Suppressor macrophage treated with lipopolysaccharide for 4 hours (primary cell): ENCODE measurements around the gene RELL1.

Source experiments
- DNase-seq: peaks from one replicate; pipeline ENCODE4 v3.0.0-alpha.2; 2020

RELL1 gene

DNA sequence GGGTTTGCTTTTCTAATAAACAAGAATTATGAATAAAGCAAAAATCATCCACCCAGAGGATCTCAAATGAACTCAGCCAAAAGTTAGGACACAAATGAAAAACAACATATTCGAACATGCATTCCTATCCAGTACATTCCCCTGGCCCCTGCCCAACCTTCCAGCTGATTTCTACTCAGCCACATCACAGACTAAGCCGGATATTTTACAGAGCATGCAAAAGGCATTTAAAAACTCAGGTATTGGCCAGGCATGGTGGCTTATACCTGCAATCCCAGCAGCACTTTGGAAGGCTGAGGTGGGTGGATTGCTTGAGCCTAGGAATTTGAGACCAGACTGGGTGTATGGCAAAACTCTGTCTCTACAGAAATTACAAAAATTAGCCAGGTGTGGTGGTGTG is 54.6 kb downstream of the RELL1 start:
- no peak for DNase-seq

DNA sequence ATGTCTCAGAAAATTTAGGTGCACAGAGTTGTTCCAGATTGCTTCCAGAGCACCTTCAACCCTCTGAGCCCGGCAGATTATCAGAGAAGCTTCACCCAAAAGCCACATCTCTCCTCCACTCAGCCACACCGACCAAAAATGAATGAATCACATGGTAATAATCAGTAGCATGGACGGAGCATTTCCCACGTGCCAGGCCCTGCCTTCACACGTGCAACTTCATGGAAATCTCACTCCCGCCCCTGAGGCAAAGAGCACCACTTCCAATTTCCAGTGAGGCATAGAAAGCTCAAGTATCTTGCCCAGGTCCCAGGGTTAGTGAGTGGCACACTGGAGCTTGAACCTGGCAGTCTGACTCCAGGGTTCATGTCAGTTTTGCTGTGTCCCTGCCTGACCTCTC is 56.5 kb downstream of the RELL1 start:
- DNase-seq = no peak

DNA sequence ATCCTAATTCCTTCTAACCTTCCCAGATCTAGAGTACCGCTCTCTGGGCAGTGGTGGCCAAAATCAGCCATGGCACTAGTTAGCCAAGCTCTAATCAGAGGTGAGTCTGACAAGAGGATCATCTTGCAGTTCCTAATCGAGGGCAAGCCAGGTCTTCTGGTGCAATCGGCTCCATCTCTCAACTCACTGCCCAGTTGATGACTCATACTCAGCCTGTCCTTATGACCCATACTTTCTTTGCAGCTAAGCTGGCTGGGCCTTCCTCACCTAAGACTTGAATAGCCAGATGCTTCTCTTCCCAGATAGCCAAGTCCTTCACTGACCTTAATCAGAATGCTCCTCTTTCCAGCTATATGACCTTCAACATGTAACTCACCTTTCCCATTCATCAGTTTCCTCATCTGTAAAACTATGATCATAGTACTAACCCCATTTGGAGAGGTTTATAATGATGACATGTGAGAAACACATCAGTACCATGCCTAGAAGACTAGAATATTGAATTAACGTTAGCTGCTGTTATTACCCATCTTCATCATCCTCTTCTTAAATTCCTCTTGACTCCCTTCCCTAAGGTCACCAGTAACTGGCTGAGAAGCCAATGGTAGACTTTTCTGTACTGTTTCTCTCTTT is 57.1 kb downstream of the RELL1 start:
- DNase-seq = peak; percentile 58

DNA sequence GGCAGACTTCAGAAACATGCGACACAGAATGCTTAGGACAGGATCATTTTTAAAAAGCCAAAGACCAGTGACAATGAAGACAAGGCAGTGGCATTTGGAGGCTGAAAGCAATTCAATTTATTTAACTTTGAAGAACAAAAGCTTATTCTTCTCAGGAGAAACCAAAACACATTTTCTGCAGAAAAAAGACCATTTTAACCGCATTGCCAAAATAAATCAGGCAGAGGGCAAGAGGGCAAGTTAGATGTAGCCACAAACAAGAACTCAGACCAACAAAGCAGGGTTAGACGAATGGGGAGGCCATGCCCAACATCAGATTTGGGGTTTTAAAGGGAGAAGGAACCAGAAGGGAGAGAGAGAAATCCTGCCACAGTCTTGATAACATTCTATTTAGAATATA is 58.9 kb downstream of the RELL1 start:
- no peak for DNase-seq

DNA sequence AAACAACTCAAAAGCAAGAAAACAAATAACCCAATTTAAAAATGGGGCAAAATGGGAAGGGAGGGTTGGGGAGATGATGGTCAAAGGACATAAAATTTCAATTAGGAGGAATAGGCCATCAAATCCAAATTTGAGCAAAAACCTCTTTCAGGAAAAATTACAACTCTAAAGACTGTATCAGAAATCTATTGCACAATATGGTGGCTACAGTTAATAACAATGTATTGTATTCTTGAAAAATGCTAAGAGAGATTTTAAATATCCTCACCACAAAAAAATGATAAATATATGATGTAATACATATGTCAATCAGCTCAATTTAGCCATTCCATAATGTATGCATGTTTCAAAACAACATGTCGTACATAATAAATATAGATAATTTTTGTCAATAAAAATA is 60.7 kb downstream of the RELL1 start:
- no peak for DNase-seq

DNA sequence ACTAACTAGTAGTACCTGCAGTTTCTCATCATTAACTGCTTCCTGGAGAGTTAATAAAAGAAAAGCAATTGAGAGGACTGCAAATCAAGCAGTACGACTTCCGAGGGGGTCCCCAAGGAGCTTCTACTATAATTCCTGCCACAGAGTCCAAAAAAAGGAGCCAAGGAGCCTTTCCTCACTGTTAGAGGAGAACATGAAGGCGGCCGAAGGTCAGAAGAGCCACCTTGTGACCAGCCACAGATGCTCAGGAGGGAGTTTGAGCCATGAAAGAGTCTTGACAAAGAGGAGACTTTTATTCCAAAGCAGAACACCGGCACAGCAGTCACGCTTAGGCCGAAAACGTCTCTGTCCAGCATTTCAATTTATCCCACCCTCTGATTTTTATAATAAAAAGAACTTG is 62.2 kb downstream of the RELL1 start:
- no peak for DNase-seq

DNA sequence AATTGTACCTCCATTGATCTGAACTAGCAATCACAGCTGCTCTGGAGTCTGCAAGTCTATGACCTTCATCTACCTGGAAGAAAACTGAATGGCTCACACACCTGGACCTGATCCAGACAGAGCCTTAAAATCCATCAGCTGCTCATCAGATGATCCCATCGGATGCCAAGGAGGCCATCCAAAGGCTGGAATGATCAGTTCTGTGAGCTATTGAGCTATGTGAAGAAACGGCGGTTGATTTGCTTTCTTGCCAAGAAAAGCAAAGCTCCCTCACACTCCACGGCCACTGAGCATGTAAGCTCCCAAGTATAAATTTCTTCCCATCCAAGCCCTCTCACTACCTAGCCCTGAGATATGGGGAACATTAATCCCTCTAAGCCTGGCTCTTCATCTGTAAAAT is 63.1 kb downstream of the RELL1 start:
- no peak for DNase-seq

DNA sequence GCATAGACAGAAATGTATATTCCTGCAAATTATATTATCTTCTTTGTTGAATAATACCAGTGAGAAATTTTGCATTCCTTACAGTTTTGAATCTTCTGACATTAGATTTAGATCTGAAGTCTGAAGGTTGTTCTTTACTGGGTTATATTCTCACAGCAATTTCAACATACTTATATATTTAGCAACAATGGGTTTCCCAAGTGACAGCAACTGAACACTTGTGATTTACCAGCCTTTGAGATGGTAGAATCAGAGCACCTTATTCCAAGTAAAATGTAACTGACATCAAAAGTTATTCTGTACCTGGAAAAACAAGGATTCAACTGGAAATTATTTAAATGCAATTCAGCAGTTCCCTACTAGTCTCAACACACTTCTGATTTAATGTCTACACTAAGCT is 66.0 kb downstream of the RELL1 start:
- DNase-seq = peak; percentile 63

DNA sequence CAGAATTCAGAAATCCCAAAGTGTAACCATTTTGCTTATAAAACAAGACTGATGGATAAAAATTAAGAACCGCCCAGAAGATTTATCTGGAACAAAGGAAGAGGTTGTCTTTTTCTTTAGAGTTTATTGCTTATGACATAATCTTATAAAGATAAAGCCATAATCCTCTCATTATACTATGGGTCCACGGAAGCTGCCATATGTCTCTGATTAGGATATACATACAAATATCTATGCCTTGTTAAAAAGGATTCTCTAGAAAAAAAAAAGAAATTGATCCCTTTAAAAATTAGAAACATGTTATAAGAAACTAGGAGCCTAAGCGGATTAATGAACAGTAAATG is 70.5 kb downstream of the RELL1 start:
- DNase-seq = no peak

DNA sequence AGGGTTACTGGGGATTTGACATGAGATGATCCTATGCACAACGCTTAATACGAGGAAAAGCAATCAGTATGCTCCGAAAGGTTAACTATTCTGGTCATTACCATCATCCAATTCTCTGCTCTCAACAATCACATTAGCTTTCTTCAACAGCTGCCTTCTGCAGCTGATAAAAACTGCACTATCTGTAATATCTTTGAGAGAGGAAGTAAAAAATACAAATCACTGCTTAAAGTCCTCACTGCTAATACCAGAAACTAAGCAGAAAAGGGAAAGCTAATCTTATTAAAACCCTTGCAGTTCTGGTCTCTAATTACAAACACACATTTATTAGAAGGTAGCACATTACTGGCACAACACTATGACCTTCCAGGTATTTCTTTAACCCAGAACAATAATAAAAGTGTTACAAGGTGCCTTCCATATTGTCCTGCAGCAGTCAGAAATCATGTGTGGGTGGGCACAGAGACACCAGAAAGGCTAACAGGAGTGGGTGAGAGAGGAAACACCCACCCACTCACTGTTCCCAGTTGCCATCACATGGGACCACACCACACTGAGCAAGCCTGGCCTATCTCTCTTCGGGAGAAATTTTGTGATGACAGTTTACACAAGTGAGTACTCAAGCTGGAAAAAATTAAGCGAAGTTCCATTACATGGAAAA is 71.0 kb downstream of the RELL1 start:
- peak; percentile 39 for DNase-seq

DNA sequence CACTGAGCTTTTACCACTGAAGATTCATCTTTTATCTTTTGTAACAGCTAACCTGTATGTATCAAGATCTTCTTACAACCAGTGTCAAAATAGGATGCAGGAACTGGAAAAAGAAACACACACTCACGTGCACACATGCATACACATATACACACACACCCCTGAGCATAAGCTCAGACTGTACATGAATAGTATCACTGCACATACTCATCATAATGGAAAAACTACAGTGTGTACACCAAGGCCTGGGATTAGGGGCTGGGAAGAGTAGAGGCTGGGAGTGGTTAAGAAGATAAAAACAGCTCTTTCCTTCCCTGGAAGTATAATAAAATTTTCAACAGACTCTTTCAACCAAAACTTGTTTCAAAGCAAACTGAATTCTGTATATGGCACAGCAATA is 73.4 kb downstream of the RELL1 start:
- DNase-seq = no peak

DNA sequence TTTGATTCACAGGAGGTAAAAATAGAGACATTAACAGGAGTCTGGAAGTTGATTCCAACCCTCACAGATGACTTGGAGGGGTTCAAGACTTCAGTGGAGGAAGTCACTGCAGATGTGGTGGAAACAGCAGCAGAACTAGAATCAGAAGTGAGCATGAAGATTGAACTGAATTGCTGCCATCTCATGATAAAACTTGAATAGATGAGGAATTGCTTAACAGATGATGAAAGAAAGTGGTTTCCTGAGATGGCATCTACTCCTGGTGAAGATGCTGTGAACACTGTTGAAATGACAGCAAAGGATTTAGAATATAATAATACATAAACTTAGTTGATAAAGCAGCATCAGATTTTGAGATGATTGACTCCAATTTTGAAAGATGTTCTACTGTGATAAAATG is 76.5 kb downstream of the RELL1 start:
- peak; percentile 19 for DNase-seq

DNA sequence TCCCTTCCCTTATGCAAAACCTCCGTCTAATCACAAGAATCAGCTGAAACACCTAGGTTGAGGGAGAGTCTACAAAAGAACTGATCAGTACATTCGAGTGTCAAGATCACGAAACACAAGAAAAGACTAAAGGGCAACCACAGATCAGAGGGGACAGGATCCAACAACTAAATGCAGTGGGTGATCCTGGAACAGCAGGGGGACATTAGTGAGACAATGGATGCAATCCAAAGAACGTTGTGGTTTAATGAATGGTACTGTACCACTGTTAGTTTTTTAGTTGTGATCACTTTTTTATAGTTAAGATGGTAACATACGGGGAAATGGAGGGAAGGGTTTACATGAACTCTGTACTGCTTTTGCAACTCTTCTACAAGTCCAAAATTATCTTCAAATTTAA is 79.2 kb downstream of the RELL1 start:
- DNase-seq = no peak

DNA sequence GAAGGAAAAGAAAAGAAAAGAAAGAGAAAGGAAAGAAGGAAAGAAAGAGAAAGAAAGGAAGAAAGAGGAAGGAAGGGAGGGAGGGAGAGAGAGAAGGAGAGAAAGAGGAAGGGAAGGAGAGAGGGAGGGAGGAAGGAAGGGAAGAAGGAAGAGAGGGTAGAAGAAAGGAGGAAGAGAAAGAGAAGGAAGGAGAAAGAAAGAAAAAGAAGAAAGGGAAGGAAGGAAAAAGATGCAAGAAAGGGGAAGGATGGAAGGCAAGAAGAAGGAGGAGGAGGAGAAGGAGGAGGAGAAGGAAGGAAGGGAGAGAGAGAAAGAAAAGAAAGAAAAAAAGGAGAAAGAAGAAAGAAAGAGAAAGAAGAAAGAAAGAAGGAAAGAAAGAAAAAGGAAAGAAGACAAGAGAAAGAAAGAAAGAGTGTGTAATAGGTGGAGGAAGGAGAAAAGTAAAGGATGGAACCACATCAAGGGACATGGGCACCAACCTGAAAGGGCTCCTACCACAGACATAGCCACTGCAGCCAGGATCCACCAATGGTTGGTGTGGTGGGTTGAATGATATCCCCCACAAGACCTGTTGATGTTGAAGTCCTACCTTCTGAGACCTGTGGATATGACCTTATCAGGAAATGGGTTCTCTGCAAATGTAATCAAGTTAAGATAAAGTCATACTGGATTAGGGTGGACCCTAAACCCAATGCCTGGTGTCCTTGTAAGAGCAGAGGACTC is 80.2 kb downstream of the RELL1 start:
- no peak for DNase-seq

DNA sequence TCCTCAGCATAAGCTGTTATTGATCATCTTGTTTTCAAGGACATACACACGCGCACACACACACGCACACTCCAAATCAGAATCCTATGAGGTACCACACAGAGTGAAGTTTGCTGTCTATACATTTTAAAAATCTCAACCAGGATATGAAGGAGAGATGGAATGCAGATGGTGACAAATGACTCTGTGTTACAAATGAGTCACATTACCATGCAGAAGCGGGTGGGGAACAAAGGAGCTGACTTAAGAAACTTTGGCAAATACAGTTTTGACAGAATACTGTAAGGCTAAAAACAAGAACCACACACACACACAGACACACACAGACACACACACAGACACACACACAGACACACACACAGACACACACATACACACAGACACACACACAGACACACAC is 81.7 kb downstream of the RELL1 start:
- peak; percentile 69 for DNase-seq

DNA sequence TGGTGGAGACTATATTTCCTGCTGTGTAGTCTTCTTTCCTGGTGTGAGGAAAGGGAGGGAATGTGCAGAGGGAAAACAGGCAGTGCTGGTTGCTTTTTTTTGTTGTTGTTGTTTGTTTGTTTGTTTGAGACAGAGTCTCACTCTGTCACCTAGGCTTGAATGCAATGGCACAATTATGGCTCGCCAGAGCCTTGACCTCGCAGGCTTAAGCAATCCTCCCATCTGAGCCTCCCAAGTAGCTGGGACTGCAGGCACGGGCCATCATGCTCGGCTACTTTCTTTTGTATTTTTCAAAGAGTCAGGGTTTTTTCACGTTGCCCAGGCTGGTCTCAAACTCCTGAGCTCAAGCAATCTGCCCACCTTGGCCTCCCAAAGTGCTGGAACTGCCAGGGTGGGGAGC is 82.5 kb downstream of the RELL1 start:
- no peak for DNase-seq

DNA sequence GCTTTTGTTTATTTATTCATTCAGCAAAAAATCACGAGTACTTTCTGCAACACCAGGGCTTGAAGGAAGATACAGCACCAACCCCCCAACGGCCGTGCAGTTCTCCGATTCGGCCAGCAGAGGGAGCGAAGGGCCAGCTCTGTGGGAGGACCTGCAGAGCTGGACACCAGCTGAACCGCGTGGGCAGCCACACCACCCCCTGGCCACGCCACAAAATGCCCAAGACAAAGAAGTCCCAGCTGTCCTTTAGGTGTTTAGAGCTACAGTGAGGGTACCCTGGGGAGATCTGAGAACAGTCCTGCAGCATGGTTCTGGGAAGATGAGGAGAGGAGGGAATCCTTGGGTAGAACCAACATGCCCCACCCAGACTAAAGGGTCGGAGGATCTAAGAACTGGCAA is 83.1 kb downstream of the RELL1 start:
- DNase-seq = peak; percentile 83

DNA sequence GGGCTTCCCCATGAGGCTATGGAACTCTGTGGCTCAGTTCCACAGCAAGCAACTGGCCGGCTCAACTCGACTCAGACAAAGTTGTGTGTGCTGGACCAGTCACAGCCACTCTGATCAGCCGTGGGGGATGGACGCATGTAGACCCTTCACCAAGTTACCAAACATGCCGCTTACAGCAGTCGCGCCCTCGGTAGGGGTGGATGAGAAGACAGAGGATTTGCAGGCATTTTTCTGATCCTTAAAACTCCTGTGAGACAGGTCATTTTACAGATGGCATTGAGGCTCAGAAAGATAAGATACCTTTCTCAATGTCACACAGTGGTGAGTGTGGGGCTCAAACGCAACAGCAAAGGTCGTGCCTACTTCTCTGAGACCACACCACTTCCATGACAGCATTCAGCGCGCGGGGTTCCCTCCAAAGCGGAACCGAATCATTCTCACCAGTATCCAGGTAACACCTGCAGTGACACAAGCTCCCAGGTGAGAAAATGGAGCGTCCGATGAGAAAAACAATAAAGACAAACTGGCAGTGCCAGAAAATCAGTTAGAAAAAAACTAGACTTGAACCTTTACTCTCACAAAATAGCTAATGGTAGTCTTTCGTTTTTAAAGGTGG is 83.6 kb downstream of the RELL1 start:
- DNase-seq = no peak

DNA sequence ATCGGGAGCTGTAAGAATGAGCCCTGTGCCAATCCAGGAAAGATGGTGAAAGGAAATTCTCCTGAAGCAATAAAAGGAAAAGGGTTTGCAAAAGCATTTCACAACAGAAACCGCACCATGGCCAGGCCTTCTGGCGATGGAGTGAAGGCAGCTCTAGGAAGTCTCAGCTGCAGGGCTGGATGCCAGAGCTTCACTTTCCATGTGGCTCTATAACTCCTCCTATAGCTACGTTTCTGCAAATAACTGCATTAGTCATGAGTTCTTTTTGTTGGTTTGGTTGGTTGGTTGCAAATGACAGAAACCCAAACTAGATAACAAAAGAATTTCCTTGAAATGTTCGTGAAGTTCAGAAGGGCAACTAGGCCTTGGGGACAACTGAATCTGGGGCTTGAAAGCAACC is 84.6 kb downstream of the RELL1 start:
- peak; percentile 76 for DNase-seq

DNA sequence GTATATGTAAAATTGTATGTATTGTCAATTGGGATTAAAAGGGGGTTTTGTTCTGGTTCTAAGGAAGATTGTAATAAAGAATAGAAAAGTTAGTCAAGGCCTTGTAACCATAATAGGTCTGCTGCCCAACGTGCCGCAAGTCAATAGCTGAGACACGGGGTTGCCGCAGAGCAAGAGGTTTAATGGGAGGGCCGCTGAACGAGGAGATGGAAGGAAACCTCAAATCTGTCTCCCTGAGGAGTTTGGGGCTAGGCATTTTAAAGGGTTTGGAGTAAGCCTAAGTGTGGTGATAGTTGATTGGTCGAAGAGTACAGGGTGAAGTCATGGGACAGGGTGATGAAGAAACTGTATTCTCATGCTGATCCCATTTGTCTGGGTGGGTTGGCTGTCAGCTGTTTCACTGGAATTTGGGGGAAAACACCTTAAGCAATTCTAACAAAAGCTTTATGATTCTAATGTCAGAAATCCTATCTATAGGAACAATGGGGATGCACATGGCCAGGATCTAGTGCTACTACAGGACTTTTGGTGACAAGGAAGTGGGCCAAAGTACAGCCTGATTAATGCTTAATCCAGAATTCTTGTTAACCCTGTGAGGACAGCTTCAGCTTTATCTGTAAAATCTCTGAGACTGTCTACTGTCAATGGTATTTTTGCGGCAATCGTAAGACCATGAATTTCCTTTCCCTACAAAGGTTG is 86.9 kb downstream of the RELL1 start:
- no peak for DNase-seq

DNA sequence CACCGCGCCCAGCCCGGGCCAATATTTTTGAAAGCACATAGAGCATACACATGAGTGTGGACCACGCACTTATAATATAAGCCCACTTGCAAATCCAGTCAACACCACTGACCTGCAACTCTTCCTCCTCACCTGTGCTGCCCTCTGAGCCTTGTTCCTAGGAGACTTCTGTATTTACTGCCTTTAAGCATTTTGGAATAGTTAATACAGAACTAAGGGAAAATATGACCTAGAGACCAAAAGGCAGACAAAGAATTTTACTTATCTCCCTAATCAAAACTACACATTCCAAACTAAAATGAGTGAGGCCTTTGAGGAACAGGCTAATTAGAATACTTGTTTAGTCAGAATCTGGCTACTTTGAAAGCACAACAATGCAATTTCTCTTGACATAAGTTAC is 89.1 kb downstream of the RELL1 start:
- DNase-seq = no peak

DNA sequence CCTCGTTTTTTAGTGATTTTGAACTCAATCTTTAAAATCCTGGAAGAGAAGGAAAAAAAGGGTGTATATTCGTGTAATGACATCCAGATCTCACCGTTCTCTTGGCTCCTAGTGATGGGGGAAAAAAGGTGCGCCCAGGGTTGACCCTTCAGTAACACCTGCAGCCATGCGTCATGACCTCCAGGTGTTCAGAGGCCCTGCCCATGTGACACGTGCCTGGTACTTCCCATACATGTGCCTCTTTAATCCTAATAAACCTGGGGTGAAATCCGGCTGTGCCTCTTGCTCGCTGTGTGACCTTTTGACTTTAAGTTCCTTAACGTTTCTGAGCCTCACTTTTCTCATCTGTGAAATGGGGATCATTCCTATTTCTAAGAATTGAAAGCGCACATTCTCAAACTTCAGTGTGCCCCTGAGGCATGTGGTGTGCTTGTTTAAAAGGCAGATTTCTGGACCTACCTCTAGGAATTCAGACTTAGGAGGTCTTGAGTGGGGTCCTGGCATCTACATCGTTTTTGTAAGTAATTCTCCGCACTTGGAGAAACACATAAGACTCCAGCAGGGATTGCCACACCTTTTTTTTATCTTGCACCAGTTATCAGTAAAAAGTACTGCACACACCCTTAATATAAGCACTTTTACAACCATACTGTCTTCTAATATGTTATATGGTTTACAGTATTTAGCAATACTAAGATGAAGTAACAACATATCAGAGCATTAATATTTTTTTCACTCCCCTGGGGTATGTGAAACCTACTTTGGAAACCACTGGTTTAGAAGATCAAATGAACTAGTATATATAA is 90.1 kb downstream of the RELL1 start:
- no peak for DNase-seq

DNA sequence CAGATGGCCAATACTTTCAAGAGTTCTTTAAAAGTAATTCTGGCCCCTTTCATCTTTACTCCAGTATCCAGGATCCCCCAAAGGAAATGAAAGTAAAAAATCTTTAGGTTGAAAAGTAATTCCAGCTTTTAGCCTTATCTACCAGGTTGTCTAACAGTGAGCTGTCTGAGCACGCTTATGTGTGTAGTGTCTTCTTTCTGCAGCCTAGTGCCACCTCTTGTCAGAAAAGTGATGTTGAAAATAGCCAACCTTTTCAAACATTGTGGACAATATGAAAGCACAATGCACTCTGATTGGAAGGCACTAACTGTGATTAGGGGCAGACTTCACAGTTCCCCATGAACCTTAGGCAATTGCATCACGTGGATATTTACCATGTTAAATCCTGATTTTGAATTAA is 92.1 kb downstream of the RELL1 start:
- DNase-seq = no peak
